Memory B cell (primary cell): Measurements from ENCODE around the gene LHPP.

Experiments
- ATAC-seq: fragments of 150-1000 bp; cut with Tn5 transposase; 2 replicates; pipeline ENCODE4 v1.10.0; 2021; ENCODE audit warnings: low read depth, mild to moderate bottlenecking, moderate library complexity
- DNase-seq, 2 donors: peaks; one replicate each; pipeline ENCODE4 v3.0.0; 2022; ENCODE audit warnings: low spot score in 2 of 2
- H3K27ac Mint-ChIP-seq: one replicate; pipeline ENCODE4 v1.8.0; 2022; ENCODE audit warnings: mild to moderate bottlenecking, moderate library complexity, mixed read lengths
- H3K27me3 Mint-ChIP-seq: one replicate; pipeline ENCODE4 v1.8.0; 2022; ENCODE audit warnings: mixed read lengths
- H3K36me3 Mint-ChIP-seq: one replicate; pipeline ENCODE4 v1.8.0; 2022; ENCODE audit warnings: mild to moderate bottlenecking, mixed read lengths
- H3K4me1 Mint-ChIP-seq: one replicate; pipeline ENCODE4 v1.8.0; 2022; ENCODE audit warnings: mixed read lengths
- H3K4me3 Mint-ChIP-seq: one replicate; pipeline ENCODE4 v1.8.0; 2022; ENCODE audit warnings: mild to moderate bottlenecking, moderate library complexity, mixed read lengths
- H3K9me3 Mint-ChIP-seq: one replicate; pipeline ENCODE4 v1.8.0; 2022; ENCODE audit warnings: mixed read lengths

Gene LHPP

DNA sequence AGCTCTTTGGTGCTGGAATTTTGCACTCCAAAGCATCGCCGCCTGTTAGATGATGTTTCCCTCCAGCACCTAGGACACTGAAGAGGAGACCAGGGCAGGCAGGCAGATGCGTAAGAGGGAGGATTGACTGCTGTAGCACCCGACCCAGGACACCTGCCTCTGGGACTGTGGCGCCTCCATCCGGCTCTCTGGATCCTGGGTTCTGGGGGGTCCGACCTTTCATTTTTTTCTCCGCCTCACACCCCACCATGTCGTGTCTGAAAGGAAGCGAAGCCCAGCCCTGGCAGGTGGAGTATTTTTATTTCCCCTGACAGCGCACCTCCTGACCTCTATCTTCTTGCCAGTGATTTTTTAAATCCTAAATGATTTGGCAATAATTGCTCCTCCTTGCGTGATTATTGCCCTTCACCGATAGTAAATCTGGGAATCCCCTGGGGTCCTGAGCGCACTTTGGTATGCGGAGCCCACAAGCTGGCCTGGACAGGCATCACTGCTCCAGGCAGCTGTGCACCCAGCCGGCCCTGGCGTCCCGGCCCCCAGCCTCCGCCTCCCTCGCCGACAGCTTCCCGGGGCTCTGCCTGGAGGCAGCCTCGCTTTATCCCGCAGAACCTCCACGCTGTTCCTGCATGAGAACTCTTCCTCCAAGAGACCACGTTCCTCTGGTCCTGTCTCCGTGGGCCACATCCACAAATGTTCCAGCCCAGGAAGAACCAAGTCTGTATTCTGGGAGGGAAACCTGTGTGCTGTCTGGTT, 48.4 kb downstream of the LHPP start:
- H3K4me1 Mint-ChIP-seq: no peaks in the 10 kb centered on the region
- ATAC-seq (no peak), DNase-seq (no peak)
- no peaks in the 10 kb centered on the region for H3K27me3 Mint-ChIP-seq
- H3K27ac Mint-ChIP-seq: no peak overlapping the region
- peaks cover 11% of the 10 kb centered on the region for H3K36me3 Mint-ChIP-seq
- no peak overlapping the region for H3K4me3 Mint-ChIP-seq
- no peaks in the 10 kb centered on the region for H3K9me3 Mint-ChIP-seq

DNA sequence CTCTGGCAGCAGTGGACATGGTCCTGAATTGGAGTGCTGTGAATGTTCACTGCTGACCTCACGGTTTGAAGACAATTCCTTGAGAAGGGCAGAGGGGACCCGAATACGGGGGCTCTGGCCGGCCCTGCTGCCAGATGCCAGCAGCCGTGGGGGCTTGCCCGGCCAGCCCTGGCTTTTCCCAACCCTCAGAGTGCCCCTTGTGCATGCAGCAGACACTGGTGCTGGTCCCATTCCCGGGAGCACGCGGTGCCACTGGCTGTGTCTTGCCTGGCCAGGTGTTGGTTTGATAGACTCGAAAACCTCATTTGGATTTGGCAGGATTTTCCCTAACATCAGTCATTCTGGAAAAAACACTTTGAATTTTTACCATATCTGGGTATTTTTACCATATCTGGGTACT, 49.1 kb downstream of the LHPP start:
- H3K27ac Mint-ChIP-seq: no peak overlapping the region
- H3K4me3 Mint-ChIP-seq: no peak overlapping the region
- no peaks in the 10 kb centered on the region for H3K27me3 Mint-ChIP-seq
- no peak for ATAC-seq
- DNase-seq: no peak
- H3K4me1 Mint-ChIP-seq: no peaks in the 10 kb centered on the region
- peaks cover 11% of the 10 kb centered on the region for H3K36me3 Mint-ChIP-seq
- no peaks in the 10 kb centered on the region for H3K9me3 Mint-ChIP-seq

DNA sequence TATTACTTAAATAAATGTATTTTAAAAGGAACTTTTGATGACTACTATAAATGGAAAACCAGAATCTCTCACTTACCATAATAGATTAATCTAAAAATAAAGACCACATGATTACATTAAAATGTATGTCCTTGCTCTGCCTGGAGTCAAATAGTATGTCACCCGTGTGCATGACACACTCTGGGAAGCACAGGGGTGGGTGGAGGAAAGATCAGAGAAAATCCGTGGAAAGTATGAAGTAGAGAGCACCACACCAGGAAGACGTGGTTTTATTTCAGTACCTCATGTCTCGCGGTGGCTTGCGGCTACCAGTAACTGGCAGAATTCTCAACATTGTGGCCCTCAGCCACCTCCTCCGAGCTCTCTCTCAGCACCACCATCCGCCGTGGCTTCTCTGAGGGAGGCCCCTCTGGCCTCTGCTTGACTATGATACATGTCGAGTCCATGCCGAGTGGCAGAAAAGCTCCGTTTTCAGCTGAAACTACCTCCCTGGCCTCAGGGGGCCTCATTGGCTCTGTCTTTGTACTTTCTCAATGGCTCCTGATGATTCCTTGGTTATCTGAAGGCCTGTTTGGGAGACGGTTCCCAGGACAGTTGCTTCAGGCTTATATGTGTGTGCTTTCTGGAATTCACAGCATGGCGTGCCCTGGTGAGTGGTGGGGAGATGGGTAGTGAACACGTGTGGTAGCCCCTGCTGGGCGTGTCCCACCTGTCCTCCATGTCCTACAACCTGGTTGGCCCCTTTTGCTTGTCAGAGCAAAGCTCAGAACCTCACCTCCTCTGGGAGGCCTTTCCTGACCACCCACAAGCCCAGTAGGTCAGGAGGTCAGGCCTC, 49.8 kb downstream of the LHPP start:
- Mint-ChIP-seq H3K36me3 (peaks cover 15% of the 10 kb centered on the region), H3K4me1 (no peaks in the 10 kb centered on the region), H3K4me3 (no peak overlapping the region), H3K27ac (no peak overlapping the region), H3K27me3 (no peaks in the 10 kb centered on the region), H3K9me3 (no peaks in the 10 kb centered on the region)
- no peak for ATAC-seq
- no peak for DNase-seq

DNA sequence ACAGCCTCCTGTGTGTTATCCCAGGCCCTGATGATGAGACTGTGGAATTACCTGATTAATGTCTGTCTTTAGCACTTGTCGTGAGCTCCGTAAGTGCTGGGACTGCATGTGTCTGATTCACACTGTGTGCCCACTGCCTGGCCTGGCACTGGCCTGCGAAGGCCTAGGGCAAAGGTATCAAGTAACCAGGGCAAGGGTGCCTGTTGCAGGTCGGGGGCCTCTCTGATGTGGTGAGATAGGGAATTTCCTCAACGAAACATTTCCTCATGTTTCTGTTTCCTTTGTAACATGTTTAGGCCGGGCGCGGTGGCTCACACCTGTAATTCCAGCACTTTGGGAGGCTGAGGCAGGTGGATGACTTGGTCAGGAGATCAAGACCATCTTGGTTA, 50.4 kb downstream of the LHPP start:
- Mint-ChIP-seq H3K27ac (no peak overlapping the region), H3K4me3 (no peak overlapping the region), H3K27me3 (no peaks in the 10 kb centered on the region), H3K9me3 (no peaks in the 10 kb centered on the region), H3K4me1 (no peaks in the 10 kb centered on the region), H3K36me3 (peaks cover 15% of the 10 kb centered on the region)
- ATAC-seq (no peak), DNase-seq (no peak)

DNA sequence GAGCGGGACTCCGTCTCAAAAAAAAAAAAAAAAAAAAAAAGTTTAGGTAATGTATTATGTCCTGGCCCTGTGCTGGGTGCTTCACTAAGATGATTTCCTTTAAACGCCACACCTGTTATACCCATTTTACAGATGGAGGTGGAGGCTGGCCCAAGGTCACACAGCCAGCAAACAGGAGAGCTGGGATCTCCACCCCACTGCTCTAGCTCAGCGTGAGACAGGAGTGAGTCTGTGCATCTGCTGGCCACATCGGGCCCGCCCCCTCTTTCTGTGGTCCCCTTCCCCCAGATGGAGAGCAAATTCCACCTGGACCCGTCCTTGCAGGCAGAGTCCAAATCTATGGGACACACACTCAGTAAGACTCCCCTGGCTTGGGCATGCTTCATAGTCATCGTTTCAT, 51.0 kb downstream of the LHPP start:
- Mint-ChIP-seq H3K27me3 (no peaks in the 10 kb centered on the region), H3K4me3 (no peak overlapping the region), H3K9me3 (no peaks in the 10 kb centered on the region), H3K27ac (no peak overlapping the region), H3K36me3 (peaks cover 16% of the 10 kb centered on the region), H3K4me1 (no peaks in the 10 kb centered on the region)
- ATAC-seq (no peak), DNase-seq (no peak)

DNA sequence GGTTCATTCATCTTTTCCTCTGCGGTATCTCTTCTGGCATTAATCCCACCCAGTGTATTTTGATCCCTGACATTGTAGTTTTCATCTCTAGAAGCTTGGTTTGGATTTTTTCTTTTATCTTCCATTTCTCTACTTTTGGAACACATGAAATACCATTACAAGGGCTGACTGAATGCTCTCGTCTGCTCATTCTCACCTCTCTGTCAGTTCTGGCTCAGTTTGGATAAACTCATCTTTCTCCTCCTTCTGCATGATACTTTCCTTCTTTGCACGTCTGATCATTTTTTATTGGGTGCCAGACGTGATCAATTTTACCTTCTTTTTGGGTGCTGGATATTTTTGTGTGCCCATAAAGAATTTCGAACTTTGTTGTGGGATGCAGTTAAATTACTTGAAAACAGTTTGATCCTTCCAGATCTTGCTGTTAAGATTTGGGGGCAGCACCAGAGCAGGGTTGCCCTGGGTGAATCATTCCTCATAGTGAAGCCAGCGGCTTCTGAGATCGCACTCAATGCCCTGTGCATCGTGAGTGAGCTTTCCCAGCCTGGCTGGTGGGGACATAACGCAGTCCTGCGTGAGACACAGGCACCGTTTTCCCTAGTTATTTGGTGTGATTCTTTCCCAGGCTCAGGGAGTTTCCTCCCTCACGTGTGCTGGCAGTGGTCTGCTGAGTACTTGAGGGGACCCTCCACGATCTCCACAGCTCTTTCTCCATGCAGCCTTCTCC, 53.8 kb downstream of the LHPP start:
- no peak overlapping the region for H3K27ac Mint-ChIP-seq
- H3K9me3 Mint-ChIP-seq: no peaks in the 10 kb centered on the region
- H3K36me3 Mint-ChIP-seq: peaks cover 17% of the 10 kb centered on the region
- no peaks in the 10 kb centered on the region for H3K4me1 Mint-ChIP-seq
- H3K27me3 Mint-ChIP-seq: no peaks in the 10 kb centered on the region
- H3K4me3 Mint-ChIP-seq: no peak overlapping the region
- ATAC-seq (no peak), DNase-seq (no peak)

DNA sequence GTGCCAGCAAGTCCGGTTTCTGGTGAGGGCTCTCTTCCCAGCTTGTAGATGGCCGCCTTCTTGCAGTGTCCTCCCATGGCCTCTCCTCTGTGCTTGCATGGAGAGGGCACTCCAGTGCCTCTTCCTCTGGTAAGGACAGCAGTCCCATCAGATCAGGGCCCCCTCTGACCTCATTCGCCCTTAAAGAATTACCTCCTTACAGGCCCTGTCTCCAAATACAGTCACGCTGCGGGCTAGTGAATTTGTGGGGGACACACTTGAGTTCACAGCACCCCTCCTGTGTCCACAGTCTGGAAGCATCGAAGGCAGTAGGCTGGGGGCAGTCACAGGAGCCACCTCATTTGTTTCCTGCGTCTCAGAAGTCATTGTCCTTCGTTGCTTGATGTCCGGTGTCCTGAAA, 54.6 kb downstream of the LHPP start:
- Mint-ChIP-seq H3K36me3 (peaks cover 16% of the 10 kb centered on the region), H3K9me3 (no peaks in the 10 kb centered on the region), H3K27me3 (no peaks in the 10 kb centered on the region), H3K4me1 (no peaks in the 10 kb centered on the region), H3K27ac (no peak overlapping the region), H3K4me3 (no peak overlapping the region)
- ATAC-seq: no peak
- DNase-seq: no peak

DNA sequence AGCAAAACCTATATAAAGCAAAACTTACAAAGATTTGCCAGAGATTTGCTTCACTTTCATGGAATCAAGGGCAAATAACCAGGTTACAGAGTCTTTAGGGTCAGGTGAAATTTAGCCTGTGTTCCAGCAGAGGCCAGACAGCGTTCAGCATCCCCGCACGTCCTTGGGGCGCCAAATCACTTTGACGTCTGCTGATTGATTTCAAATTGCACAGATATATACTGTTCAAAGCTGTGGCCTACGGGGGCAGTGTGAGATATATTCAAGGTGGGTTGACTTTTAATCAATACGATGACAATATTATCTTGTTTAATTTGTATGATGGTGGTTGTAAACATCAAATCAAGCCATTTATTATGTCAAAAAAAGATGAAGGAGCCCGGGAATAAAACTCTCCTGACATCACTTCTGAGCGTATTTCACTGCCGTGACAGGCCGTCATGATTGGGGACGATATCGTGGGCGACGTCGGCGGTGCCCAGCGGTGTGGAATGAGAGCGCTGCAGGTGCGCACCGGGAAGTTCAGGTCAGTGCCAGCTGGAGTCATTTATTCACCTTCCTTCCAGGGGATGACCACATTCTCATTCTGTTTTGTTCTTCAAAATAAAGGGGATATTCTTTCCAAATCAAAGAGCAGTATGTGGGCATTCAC, 55.2 kb downstream of the LHPP start:
- Mint-ChIP-seq H3K27me3 (no peaks in the 10 kb centered on the region), H3K9me3 (no peaks in the 10 kb centered on the region), H3K4me1 (no peaks in the 10 kb centered on the region), H3K4me3 (no peak overlapping the region), H3K36me3 (peaks cover 16% of the 10 kb centered on the region), H3K27ac (no peak overlapping the region)
- DNase-seq: no peak
- ATAC-seq: no peak

DNA sequence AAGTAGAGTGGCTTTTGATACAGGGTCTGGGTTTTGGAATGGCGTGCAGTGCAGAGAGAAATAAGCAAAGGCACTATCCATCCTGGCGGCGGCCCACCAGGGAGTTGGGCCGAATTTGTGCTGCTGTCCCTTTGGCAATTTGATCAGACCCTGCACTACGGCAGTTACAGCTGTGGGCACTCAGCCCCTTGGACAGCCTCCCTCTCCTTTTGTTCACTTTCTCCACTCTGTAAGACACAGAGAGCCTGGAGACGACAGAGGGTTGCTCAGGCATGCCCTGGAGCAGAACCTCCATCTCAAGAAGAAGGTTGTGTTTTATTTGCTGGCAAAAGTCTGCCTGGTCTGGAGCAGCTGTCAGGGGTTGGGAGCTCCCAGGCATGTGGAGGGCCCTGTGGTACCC, 55.8 kb downstream of the LHPP start:
- Mint-ChIP-seq H3K9me3 (no peaks in the 10 kb centered on the region), H3K4me1 (no peaks in the 10 kb centered on the region), H3K36me3 (peaks cover 16% of the 10 kb centered on the region), H3K4me3 (no peak overlapping the region), H3K27ac (no peak overlapping the region), H3K27me3 (no peaks in the 10 kb centered on the region)
- ATAC-seq (no peak), DNase-seq (no peak)

DNA sequence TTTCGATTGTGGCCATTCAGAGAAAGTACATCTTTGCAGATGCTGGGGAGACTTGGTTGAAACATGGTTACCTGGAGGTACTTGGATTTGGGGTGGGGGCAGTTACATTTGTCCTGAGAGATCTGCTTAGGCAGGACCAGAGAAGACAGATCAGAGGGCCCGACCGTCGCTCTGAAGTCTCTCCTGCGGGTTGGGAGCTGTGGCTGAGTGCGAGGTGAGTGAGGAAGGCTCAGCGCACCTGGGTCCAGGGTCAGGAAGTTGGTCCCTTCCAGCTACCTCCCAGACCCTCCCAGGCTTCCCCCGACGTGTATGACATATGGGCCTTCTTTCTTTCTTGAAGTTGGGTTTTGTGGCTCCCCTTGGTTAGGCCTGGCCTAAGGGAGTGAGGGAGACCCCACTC, 56.3 kb downstream of the LHPP start:
- Mint-ChIP-seq H3K4me3 (no peak overlapping the region), H3K4me1 (peaks cover 3% of the 10 kb centered on the region), H3K27me3 (no peaks in the 10 kb centered on the region), H3K27ac (no peak overlapping the region), H3K36me3 (peaks cover 16% of the 10 kb centered on the region), H3K9me3 (no peaks in the 10 kb centered on the region)
- ATAC-seq: no peak
- no peak for DNase-seq

DNA sequence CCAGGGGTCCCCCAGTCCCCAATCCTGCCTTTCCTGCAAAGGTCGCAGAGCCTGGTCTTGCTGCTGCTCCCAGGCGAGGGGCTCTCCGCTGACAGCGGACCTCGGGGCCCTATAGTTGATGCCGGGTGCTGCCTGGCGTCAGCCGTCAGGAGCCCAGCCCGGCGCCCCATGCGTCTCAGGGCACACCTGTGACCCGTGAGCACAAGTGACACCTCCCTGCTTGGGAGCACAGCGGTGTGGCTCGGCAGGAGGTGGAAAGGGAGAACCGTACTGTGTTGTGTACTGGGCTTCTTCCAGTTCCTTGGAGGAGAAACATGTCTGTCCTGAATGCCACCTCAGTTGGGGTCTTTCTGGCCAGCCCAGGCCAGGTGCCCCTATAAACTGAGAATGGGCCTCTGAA, 56.7 kb downstream of the LHPP start:
- DNase-seq (no peak), ATAC-seq (no peak)
- Mint-ChIP-seq H3K4me3 (no peak overlapping the region), H3K36me3 (peaks cover 16% of the 10 kb centered on the region), H3K27ac (no peak overlapping the region), H3K4me1 (peaks cover 7% of the 10 kb centered on the region), H3K27me3 (no peaks in the 10 kb centered on the region), H3K9me3 (no peaks in the 10 kb centered on the region)

DNA sequence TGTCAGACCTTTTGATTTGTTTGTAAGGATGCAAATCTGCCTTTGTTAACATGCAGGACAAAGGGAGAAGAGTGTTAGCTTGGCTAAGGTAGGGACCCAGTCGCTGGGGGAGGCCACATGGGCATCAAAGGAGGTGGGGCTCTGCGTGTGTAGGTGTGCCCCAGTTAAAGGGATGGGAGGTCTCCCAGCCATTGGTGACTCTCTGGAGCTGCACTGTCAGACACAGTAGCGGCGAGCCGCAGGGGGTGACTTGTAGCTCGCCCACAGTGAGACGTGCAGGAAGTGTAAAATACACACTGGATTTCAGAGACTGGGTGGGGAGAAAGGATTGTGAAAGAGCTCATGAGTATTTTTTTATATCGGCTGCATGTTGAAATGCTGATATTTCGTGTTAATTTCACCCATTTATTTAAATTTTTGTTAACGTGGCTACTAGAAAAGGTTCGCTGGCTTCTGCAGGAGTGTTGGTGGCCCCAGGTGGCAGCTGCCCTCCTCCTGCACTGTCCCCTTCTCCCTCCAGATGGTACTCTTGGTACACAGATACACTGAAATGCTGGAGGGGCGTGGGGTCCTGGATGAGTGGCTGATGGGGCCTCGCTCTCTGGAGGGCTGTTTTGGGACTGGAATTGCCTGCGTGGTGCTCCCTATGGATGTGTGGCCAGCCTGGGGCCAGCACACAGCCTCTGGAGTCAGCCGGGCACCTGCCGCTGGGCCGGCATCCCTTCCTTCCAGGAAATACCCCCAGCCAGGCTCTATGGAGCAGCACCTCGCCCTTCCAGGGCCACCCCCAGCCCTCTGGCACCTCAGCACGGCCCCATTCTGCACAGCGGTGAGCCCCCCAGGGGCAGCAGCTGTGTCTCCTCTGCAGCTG, 59.2 kb downstream of the LHPP start:
- ATAC-seq (no peak), DNase-seq (no peak)
- Mint-ChIP-seq H3K4me3 (no peak overlapping the region), H3K27me3 (no peaks in the 10 kb centered on the region), H3K36me3 (peaks cover 14% of the 10 kb centered on the region), H3K4me1 (peaks cover 11% of the 10 kb centered on the region), H3K27ac (no peak overlapping the region), H3K9me3 (no peaks in the 10 kb centered on the region)

DNA sequence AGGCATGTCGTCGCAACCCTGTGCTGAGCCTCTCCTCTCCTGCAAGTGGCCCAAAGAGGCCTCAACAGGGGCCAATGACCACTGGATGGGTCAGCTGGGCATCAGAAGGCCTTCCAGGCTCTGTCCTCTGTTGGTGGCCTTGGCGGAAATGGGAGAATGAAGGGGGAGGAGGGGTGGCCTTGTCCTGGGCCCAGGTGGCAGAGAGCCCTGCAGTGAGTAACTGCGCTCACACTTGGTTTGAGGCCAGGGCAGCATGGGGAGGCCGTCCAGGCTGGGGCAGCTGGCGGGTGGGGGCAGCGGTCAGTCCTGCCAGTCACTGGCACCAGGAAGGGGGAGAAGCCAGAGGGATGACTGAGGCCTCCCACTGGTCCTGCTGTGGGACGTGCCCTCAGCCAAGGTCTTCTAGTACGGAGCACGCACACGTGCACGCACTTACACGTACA, 59.8 kb downstream of the LHPP start:
- Mint-ChIP-seq H3K9me3 (no peaks in the 10 kb centered on the region), H3K4me1 (peaks cover 11% of the 10 kb centered on the region), H3K27ac (no peak overlapping the region), H3K36me3 (peaks cover 10% of the 10 kb centered on the region), H3K27me3 (no peaks in the 10 kb centered on the region), H3K4me3 (no peak overlapping the region)
- DNase-seq (no peak), ATAC-seq (no peak)
